Stimulated activated CD4-positive, alpha-beta T cell treated with anti-CD3 and anti-CD28 coated beads, Interleukin-4, amount 100 ng/mL, for 24 hours (primary cell): ENCODE measurements around the gene SLC25A24.
"Not testable (repeated sequence)": the region's sequence is repeated elsewhere in the genome, so short reads cannot be mapped to it uniquely, and the experiment has no call there.

Source experiments
- DNase-seq: peaks from one replicate; pipeline ENCODE4 v3.0.0-alpha.2; 2020

The SLC25A24 gene

DNA sequence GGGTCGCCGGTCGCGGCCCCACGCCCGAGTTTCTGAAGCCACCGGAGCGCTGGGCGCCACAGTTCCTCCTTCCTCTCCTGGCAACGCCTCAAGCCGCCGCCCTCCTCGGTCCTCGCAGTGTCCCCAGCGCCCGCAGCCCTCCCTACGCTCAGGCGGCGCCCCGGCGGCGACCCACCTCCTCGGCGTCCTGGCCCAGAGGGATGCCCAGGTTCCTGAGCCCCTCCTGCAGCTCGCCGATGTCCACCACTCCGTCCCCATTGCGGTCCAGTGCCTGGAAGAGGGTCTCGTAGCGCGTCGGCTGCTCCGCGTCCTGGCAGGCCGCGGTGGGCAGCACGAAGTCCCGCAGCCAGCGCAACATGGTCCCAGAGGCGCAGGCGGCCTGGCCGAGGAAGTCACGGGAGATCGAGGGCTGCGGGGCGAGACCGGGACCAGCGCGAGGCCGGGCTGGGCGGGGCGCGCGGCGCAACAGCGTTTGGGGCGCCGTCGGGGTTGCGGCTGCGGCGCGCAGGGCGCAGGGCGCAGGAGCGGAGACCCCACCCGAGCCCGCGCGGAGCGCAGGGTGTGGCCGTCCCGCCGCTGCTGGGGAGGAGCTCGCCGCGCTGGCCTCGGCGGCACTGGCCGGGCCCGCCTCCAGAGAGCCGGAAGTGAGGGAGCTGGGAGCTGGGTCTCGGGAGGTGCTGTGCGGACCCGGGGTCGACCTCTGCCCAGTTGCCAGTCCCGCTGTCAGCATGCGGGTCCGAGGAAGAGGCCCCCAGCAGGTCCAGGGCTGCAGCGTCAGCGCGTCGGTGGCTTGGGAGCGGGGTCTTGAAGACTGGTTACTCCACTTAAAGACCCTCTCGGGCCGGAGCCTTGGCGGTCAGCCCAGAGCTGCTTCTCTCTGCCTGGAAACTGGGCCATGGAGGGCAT, at the start of gene SLC25A24:
SLC25A24 (minus strand) TSS at position 563 of the 906 bp plus-strand sequence; CDS start at position 358, 205 bp downstream.
- peak; percentile 74 for DNase-seq

DNA sequence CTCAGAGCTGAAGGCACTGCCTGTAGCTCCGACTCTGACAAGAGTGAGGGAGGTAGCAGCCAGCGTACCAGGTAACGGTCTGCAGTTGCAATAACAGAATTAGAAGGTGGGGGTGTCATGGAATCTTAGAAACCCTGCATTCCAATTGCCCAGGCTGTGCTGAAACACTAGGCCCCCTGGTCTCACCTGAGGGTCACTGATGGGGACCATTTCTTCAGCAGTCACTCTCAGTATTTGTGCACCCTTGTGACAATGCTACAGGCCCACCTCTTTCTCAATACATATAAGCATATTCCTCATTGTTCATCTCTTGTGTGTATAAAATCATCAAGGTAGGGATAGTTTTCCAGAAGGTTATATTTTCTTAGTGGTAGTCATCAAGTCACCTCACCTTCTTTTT, 43.8 kb upstream of the SLC25A24 start, which contains the start of gene NBPF4:
NBPF4 (minus strand) TSS at position 101 of the 400 bp plus-strand sequence. CDS start 315 bp downstream, outside the sequence.
- DNase-seq, result not testable (repeated sequence)

DNA sequence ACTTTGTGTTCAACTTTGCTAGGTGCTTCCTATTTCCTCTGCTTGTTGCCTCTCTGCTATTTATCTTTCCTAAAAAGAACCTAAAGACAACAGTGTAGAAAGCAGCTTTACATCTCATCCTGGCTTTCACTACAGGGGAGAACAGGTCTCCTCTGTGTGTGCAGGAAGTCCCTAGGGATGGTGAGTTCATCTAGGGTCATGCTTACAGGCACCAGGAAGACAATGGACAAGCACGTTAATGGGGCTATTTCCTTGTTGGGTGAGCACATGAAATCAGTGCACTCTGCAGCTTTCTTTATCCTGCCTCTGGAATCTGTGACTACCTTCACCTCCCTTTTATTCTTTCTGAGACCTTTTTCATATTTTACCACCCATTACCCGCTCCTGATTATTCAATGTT, 39.3 kb upstream of the SLC25A24 start:
- DNase-seq, result not testable (repeated sequence)

DNA sequence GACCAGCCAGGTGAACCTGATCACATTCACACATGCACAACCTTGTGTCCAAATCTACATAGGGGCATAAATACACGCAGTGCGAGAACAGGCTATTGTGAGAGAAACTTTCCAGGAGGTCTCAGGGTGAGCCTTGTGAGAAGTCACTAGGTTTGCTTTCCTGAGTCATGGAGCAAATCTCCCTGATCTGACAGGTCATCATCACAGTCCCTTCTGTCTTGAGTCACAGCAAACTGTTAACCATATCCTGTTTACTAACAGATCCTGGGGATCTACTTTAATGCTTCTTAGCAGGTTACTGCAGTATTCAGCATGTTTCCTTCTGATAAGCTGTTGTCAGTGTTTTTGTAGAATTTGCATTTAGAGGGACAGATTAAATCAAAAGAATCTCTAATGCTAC, 35.2 kb upstream of the SLC25A24 start:
- DNase-seq, result not testable (repeated sequence)

DNA sequence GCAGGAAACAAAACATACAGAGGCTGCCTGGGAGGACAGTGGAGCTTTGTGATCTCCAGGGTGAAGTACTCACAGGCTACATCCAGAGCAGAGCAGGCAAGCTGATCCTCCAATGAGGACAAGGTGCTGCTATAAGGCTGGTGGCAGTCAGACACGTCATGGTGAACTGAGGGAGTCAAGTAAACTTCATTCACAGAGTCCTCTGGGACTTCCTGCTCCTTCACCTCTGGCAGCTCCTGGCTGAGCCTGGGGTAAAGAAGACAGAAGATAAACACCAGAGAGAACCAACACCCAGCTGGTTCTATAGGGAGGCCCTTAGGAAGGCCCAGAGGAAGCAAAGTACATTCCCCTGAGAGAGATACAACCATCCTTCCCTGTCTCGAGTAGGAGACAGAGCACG, 32.0 kb upstream of the SLC25A24 start:
- DNase-seq, result not testable (repeated sequence)

DNA sequence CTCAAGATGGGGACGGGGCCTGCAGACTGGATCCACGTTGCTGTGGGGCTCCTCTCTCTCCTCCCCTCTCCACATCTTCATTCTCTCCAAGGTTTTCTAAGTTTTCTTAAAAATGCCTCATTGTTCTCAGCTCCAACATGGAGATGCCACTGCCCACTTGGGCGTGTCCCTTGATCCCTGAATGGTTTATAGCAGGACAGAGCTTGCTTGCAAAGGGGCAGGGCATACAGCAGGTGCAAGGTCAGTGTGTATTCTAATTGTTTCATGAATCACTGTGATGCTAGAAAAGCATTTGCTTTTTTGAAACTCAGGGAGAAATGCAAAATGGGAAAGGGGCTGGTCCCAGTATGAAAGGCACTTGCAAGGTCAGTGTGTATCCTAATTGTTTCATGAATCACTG, 29.8 kb upstream of the SLC25A24 start:
- not testable (repeated sequence) for DNase-seq

DNA sequence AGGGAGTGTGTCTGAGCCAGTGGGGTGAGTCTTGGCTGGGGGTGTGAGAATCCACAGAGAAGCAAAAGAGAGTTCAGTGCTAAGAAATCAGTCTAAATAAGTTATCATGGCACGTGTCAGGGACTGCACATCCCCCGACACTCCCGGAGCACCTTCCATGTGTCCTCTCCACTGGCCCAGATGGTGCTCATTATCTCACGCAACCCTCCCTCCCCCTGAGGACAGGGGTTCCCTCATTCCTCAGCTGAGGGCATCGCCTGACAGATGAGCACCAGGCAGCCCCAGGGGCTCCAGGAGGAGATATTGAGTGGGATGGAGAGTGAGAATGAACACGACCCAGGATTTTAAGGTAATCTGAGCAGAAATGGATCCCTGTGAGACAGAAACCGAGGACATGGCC, 27.6 kb upstream of the SLC25A24 start:
- not testable (repeated sequence) for DNase-seq

DNA sequence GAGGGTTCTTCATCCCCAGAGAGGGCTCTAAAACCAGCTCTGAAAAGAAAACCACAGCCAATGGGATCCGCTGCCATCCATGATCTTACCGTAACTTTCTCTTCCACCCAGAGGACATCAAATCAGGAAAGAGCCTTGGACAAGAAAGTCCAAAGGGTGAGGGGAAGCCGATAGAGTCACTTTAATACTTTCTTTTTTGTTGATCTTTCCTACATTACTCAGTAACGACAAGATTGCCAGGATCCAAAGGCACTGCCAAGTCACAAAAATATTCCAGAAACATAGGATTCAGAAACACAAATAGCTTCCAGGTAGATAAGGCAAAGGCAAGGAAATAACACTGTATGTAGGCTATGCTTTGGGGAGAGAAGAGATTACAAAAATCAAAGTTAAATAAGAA, 26.7 kb upstream of the SLC25A24 start:
- DNase-seq, result not testable (repeated sequence)

DNA sequence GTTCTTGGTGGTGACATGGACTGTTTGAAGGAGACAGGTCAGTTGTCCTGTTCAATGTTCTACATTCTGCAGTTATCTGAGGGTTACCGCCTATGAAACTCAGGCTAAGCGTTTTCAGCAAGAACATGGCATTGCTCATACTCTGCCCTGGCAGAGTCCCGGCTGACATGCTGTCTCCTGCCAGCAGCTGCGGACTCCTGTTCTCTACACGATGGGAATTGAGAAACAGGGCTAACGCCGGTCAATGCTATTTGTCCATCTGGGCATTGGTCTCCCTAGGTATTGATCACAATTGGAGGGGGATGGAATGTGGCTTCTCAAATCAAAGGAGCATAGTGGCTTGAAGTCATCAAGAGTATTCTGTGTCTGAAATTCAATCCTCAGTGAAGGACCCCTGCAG, 23.1 kb upstream of the SLC25A24 start:
- not testable (repeated sequence) for DNase-seq

DNA sequence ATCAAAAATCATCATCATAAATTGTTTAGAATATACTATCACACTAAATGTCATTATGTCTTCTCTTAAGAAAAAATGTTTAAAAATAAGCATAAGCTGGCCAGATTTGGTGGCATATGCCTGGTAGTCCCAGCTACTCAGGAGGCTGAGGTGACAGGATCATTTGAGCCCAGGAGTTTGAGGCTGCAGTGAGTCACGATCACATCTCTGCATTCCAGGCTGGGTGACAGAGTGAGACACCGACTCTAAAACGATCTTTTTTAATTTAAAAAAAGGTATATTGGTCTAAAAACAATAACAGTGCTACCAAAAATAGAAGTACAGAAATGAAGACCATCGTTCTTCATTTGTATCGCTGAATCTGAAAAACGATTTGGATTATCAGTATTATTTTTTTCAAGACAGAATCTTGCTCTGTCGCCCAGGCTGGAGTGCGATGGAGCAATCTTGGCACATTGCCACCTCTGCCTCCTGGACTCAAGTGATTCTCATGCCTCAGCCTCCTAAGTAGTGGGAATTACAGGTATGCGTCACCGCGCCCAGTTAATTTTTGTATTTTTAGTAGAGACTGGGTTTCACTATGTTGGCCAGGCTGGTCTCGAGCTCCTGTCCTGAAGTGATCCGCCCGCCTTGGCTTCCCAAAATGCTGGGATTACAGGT, 17.5 kb upstream of the SLC25A24 start:
- DNase-seq, result not testable (repeated sequence)

DNA sequence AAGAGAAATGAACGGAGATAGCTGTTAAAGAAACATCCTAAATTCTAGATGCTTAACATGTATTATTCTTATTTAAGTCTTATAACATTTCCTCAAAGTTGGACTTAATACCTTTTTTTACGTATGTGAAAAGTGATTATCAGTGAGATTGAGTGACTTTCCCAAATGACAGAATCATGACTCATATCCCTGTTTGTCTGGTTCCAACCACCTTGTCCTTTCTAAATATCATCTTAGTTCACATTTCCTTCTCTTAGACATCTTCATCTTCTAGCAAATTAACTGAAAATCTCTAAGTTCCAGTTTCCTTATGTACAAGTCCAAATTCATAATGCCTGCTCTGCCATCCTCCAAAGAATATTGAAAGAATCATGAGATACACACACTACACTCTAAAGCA, 16.9 kb upstream of the SLC25A24 start:
- DNase-seq, result not testable (repeated sequence)

DNA sequence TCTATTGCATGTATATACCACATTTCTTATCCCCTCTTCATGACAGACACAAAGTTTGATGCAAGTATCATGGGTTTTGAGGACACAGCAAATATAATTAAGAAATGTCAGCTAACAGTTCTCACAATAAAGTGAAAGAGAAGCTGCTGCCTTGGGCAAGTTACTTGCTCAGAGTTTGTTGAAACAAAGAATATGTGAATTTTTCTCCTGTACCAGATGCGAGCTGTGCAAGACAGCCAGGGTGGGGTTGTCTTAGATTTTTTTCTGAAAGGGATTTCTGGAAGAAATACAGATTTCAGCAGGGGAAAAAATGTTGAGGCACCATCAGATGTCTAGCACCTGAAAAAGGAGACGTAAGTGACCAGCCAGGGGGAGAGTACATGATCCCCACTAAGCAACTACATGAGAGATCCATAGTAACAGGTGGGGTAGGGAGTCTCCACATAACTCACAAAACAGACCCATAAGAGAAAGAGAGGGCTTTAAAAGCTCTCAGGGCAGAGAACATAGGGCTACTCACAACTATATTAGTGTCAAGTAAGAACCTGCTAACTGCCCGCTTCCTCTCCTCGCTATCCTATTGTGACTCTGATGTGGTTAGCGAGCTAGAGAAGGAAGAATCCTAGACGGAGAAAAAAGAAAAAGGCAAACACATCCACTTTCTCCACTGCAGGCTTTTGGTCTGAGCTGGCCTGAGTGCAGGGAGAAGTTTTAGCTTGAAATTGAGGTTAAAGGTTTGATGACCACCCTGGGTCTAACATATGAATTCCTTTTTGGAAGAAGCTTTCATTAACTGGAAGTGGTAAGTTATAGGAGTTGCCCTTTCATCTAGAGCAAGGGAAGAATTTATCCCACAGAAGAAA, 16.1 kb upstream of the SLC25A24 start:
- not testable (repeated sequence) for DNase-seq

DNA sequence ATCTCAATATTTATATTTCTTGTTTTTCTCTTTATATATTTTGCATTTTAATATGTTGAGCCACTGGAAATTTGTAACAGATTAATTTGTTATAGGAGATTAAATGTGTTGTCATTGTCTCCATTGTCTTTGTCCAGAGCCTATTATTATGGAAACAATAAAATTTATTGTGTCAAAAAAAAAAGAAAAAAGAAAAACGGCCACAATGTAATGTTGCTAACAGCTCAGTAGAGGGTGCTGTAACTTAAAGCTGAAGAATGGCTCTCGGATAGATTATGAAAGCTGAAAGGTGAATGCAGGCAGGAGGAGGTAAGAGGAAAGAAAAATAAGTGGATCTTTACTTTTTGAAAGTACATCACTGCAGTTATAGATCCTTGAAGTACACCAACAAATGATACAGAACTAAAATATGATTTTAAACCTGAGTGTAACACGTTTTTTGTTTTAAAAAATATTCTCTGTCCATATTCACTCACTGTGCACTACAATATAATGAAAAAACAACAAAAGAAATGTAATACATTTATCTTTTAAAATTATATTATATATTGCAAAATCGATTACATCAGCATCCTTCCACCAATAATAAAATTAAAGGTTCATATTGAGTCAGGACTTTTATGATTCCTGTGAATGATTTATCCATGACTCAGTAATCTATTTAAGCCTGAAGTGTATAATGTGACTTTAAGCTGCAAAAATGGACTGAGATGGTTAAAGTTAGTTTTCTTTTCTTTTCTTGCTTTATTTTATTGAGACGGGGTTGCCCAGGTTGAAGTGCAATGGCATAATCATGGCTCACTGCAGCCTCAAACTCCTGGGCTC, 14.7 kb upstream of the SLC25A24 start:
- DNase-seq, result not testable (repeated sequence)

DNA sequence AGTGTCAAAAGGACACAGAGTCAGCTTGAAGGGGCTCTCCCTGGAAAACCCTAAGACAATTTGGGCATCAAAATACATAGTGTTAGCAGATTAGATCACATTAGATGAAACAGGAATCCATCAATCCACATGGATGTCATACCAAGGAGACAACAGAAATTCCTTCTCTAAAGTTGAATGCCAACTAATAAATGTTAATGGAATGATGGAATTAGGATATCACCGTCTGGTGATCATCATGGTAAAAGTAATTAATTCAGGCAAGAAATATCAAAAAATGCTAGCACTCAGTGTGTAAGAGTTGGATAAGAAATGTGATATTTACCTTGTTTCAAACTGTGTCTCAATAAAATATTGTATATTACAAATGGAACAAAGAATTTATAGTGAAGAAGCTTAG, 10.9 kb upstream of the SLC25A24 start:
- no peak for DNase-seq

DNA sequence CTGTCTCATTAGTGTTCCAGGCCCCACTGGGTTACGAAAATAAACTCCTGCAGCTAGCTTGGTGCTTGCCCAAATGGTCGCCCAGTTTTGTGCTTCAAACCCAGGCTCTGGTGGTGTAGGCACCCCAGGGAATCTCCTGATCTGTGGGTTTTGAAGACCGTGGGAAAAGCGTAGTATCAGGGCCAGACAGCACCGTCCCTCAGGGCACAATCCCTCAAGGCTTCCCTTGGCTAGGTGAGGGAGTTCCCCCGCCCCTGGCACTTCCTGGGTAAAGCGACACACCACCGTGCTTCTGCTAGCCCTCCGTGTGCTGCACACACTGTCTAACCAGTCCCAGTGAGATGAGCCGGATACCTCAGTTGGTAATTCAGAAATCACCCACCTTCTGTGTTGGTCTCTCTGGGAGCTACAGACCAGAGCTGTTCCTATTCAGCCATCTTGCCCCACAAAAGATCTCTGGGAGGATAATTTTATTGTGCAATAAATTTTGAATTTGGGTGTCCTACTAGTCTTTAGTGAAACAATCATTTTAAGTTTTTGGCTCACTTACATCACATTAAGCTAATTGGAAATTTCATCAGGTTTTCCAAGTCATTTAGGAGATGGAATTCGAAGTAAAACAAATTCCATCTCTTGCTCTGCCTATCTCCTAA, 9.4 kb upstream of the SLC25A24 start:
- DNase-seq, result no peak

DNA sequence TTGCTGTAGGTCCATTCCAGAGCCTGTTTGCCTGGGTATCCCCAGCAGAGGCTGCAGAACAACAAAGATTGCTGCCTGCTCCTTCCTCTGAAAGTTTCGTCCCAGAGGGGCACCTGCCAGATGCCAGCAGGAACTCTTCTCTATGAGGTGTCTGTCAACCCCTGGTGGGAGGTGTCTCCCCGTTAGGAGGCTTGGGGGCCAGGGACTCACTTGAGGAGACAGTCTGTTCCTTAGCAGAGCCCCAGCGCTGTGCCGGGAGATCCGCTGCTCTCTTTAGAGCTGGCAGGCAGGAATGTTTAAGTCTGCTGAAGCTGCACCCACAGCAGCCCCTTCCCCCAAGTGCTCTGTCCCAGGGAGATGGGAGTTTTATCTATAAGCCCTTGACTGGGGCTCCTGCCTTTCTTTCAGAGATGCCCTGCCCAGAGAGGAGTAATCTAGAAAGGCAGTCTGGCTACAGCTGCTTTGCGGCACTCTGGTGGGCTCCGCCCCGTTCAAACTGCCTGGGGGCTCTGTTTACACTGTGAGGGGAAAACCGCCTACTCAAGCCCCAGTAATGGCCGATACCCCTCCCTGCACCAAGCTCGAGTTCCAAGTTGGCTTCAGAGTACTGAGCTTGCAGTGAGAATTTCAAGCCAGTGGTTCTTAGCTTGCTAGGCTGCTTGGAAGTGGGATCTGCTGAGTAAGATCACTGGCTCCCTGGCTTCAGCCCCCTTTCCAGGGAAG, 8.7 kb upstream of the SLC25A24 start:
- DNase-seq, result no peak

DNA sequence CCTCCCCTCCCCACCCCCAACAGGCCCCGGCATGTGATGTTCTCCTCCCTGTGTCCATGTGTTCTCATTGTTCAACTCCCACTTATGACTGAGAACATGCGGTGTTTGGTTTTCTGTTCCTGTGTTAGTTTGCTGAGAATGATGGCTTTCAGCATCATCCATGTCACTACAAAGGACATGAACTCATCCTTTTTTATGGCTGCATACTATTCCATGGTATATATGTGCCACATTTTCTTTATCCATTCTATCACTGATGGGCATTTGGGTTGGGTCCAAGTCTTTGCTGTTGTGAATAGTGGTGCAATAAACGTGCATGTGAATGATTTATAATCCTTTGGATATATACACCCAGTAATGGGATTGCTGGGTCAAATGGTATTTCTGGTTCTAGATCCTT, 3.4 kb upstream of the SLC25A24 start:
- not testable (repeated sequence) for DNase-seq

DNA sequence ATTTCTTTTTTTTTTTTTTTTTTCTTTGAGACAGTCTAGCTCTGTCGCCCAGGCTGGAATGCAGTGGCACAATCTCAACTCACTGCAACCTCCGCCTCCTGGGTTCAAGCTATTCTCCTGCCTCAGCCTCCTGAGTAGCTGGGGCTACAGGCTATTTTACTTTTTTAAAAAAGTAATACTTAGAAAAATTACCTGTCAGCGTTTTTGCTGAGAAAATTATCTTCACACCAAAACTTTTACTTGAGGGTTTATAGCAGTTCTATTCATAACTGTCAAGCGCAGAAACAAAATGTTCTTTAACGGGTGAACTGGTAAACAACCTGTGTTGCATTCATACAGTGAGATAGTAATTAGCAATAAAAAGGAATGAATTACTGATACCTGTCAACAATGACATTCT, 1.5 kb upstream of the SLC25A24 start:
- no peak for DNase-seq

DNA sequence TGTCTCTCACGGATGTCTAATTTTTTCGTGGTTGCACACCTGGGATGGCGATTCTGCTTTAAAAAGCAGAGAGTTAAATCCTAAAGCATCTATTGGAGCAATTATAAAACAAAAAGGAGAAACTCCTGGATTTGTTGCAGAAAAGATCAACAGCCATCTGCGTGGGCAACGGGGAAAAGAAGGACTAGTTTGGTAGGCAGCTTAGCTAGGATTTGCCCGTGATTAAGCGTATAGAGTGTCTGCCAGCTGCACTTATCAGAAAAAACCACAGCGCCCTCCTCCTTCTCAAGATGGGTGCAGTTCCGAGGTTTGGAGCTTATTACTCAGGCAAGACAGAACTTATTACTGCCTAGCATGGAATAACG, 526 bp upstream of the SLC25A24 start:
- DNase-seq, result peak; percentile 57

DNA sequence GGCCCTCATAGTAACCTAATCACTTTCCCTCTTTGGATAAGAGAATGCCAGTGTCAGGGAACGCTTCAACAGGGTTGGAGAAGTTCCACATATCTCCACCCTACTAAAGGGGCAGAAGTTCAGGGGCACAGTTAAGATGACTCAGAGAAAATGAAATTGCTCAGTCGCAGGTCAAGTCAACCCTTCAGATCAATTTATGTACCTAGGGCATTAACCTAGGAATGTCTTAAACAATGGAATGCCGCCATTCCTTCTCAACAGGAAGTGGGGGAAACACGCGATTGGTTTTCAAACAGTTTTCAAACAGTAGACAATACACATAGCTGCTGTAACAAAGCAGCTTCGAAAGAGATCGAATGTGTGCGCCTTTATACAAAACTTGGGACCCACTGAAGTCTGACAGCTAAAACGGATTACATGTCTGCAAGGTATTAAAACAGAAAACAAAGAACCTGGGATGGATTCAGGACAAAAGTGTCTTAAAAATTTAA, 897 bp downstream of the SLC25A24 start:
- no peak for DNase-seq

DNA sequence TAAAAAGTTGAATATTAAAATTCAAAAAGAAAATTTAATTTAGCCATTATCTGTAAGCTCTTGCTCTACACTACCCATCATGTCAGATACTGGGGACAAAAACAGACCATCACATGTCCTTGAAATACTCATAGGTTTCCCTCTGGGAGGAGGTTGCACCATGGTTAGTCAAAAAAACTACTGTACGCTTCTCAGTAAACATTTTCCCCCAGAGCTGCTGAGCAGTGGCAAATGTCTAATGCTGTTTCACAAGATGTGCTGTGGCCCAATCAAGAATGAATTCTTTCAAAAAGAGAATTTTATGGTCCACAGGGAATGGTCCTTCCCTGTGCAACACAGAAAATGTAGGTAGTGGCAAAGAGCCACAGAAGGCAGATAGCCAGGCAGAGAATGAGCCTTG, 6.1 kb downstream of the SLC25A24 start:
- DNase-seq, result no peak
